ENCODE measurements around the gene PALD1.
A peak's percentile ranks its signal among the peaks of the same experiment; 100 is the strongest.
"Not testable (repeated sequence)": the region's sequence is repeated elsewhere in the genome, so short reads cannot be mapped to it uniquely, and the experiment has no call there.

PALD1 gene

GRCh38 chr10:70568781-70569495 lies 90.4 kb downstream of the PALD1 start:
- DNase-seq (ENCODE audit: extremely low read depth in 1 of 2, low read depth in 1 of 2): no peak

GRCh38 chr10:70571236-70571635 lies 92.7 kb downstream of the PALD1 start:
- no peak for DNase-seq (ENCODE audit: extremely low read depth in 1 of 2, low read depth in 1 of 2)

- no peak for DNase-seq (ENCODE audit: extremely low read depth in 1 of 2, low read depth in 1 of 2)
These were observed 93.3 kb downstream of the PALD1 start for GRCh38 chr10:70571636-70572439.

GRCh38 chr10:70573599-70574506 lies 95.3 kb downstream of the PALD1 start:
- DNase-seq (ENCODE audit: extremely low read depth in 1 of 2, low read depth in 1 of 2): no peak

- DNase-seq (ENCODE audit: extremely low read depth in 1 of 2, low read depth in 1 of 2): no peak
These were observed 96.9 kb downstream of the PALD1 start for GRCh38 chr10:70575486-70575873.

GRCh38 chr10:70575874-70576802 lies 97.6 kb downstream of the PALD1 start:
- peak in 1 of 2 donors; percentile 20 for DNase-seq (ENCODE audit: extremely low read depth in 1 of 2, low read depth in 1 of 2)

GRCh38 chr10:70576803-70577517 lies 98.4 kb downstream of the PALD1 start:
- no peak for DNase-seq (ENCODE audit: extremely low read depth in 1 of 2, low read depth in 1 of 2)

GRCh38 chr10:70578371-70578947 lies 99.9 kb downstream of the PALD1 start:
- DNase-seq (ENCODE audit: extremely low read depth in 1 of 2, low read depth in 1 of 2): peak; percentile 43 to 76

- no peak for DNase-seq (ENCODE audit: extremely low read depth in 1 of 2, low read depth in 1 of 2)
These were observed 100.9 kb downstream of the PALD1 start for GRCh38 chr10:70579234-70580002.

GRCh38 chr10:70581176-70581575 lies 102.6 kb downstream of the PALD1 start:
- DNase-seq (ENCODE audit: extremely low read depth in 1 of 2, low read depth in 1 of 2): not testable (repeated sequence)

- no peak for DNase-seq (ENCODE audit: extremely low read depth in 1 of 2, low read depth in 1 of 2)
These were observed 104.5 kb downstream of the PALD1 start for GRCh38 chr10:70582793-70583668.

- DNase-seq (ENCODE audit: extremely low read depth in 1 of 2, low read depth in 1 of 2): no peak
These were observed 105.1 kb downstream of the PALD1 start for GRCh38 chr10:70583669-70584037.

- no peak for DNase-seq (ENCODE audit: extremely low read depth in 1 of 2, low read depth in 1 of 2)
These were observed 105.8 kb downstream of the PALD1 start for GRCh38 chr10:70584366-70584765.

- no peak for DNase-seq (ENCODE audit: extremely low read depth in 1 of 2, low read depth in 1 of 2)
These were observed 106.5 kb downstream of the PALD1 start for GRCh38 chr10:70584909-70585544.

GRCh38 chr10:70585578-70586169 lies 107.1 kb downstream of the PALD1 start:
- no peak for DNase-seq (ENCODE audit: extremely low read depth in 1 of 2, low read depth in 1 of 2)

- DNase-seq (ENCODE audit: extremely low read depth in 1 of 2, low read depth in 1 of 2): no peak
These were observed 107.9 kb downstream of the PALD1 start for GRCh38 chr10:70586348-70586930.

Measured in stimulated activated CD8-positive, alpha-beta memory T cell treated with anti-CD3 and anti-CD28 coated beads, Interleukin-7, amount 100 ng/mL, for 48 hours (primary cell).